Measurements from ENCODE around the gene ZNF669. TPM values are rescaled to one million over a fixed set of nuclear protein-coding genes. Genes with fewer than 3 reads are reported as not detected.

The ZNF669 gene
- total and polyA plus RNA-seq, 9 donors, result 5.0 to 11.5 (median 7.3) TPM

GRCh38 chr1:247111700-247112478 lies 7.7 kb upstream of the ZNF669 start:
- no peaks in the 10 kb centered on the region for H3K27me3 ChIP-seq
- no peaks in the 10 kb centered on the region for H3K36me3 ChIP-seq
- peak overlapping the region; percentile 81 to 93 for H3K27ac ChIP-seq
- peak overlapping the region; percentile 65 for H3K4me3 ChIP-seq
- intact Hi-C loops (cut with DNase I), result no loop called here
- no peaks in the 10 kb centered on the region for H3K9me3 ChIP-seq
- peaks cover 2% of the 10 kb centered on the region for H3K4me1 ChIP-seq (ENCODE audit: insufficient read depth)
- peak; percentile 66 to 79 (median 70) for DNase-seq
- TF ChIP-seq EP300 (IDR thresholded peaks at IDR 0.05), result no peak
- peak; percentile 29 for TF ChIP-seq POLR2A (IDR thresholded peaks at IDR 0.05)
- WGBS, 3 donors, result 1 to 2% (median 2%) methylated on average over 46 to 78 of the region's 78 CpGs

- WGBS, 3 donors, result 0 to 1% (median 0%) methylated on average over 20 to 62 of the region's 62 CpGs
- H3K4me3 ChIP-seq, result peak overlapping the region; percentile 65
- intact Hi-C loops (cut with DNase I), result no loop called here
- DNase-seq, result peak in 1 of 5 donors; percentile 52
- peaks cover 2% of the 10 kb centered on the region for H3K4me1 ChIP-seq (ENCODE audit: insufficient read depth)
- peak overlapping the region; percentile 81 to 93 for H3K27ac ChIP-seq
- no peaks in the 10 kb centered on the region for H3K27me3 ChIP-seq
- no peaks in the 10 kb centered on the region for H3K9me3 ChIP-seq
- TF ChIP-seq, protein P1, sequence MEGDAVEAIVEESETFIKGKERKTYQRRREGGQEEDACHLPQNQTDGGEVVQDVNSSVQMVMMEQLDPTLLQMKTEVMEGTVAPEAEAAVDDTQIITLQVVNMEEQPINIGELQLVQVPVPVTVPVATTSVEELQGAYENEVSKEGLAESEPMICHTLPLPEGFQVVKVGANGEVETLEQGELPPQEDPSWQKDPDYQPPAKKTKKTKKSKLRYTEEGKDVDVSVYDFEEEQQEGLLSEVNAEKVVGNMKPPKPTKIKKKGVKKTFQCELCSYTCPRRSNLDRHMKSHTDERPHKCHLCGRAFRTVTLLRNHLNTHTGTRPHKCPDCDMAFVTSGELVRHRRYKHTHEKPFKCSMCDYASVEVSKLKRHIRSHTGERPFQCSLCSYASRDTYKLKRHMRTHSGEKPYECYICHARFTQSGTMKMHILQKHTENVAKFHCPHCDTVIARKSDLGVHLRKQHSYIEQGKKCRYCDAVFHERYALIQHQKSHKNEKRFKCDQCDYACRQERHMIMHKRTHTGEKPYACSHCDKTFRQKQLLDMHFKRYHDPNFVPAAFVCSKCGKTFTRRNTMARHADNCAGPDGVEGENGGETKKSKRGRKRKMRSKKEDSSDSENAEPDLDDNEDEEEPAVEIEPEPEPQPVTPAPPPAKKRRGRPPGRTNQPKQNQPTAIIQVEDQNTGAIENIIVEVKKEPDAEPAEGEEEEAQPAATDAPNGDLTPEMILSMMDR (IDR thresholded peaks at IDR 0.05), result no peak
- TF ChIP-seq EP300 (IDR thresholded peaks at IDR 0.05) (no peak), POLR2A (IDR thresholded peaks at IDR 0.05) (no peak)
- H3K36me3 ChIP-seq, result no peaks in the 10 kb centered on the region
Measured at GRCh38 chr1:247111259-247111699, 7.1 kb upstream of the ZNF669 start.

- H3K9me3 ChIP-seq, result no peaks in the 10 kb centered on the region
- 15 to 18% (median 17%) methylated on average over 29 to 30 of the region's 30 CpGs for WGBS, 3 donors
- peak overlapping the region; percentile 81 to 93 for H3K27ac ChIP-seq
- H3K36me3 ChIP-seq, result no peaks in the 10 kb centered on the region
- no peaks in the 10 kb centered on the region for H3K27me3 ChIP-seq
- no peak for DNase-seq
- no peak for TF ChIP-seq EP300 (IDR thresholded peaks at IDR 0.05)
- intact Hi-C loops (cut with DNase I), result no loop called here
- peaks cover 2% of the 10 kb centered on the region for H3K4me1 ChIP-seq (ENCODE audit: insufficient read depth)
- H3K4me3 ChIP-seq, result peak overlapping the region; percentile 65
Measured at GRCh38 chr1:247110627-247111258, 6.6 kb upstream of the ZNF669 start.

DNA sequence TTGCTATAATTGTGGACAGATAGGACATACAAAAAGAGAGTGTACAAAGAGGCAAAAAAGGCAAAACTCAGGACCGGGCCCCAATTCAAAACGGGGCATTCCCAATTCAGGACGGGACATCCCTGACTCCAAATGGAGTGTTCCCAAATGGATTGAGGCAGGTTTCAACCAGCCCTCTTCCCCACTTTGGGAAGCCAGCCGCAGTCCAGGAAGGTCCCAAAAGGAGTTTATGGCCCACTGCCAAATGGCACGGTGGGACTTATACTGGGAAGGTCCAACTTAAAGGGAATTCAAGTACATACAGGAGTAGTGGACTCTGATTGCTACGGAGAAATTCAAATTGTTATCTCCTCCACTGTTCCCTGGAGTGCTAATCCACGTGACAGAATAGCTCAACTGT lies 3.5 kb upstream of the ZNF669 start:
- WGBS, 3 donors, result 74 to 80% (median 77%) methylated on average over 7 of the region's 7 CpGs
- H3K4me3 ChIP-seq, result no peak overlapping the region
- H3K9me3 ChIP-seq, result no peaks in the 10 kb centered on the region
- H3K36me3 ChIP-seq, result no peaks in the 10 kb centered on the region
- intact Hi-C loops (cut with DNase I), result no loop called here
- no peak overlapping the region for H3K27ac ChIP-seq
- peaks cover 4% of the 10 kb centered on the region for H3K4me1 ChIP-seq (ENCODE audit: insufficient read depth)
- no peaks in the 10 kb centered on the region for H3K27me3 ChIP-seq
- TF ChIP-seq EP300 (IDR thresholded peaks at IDR 0.05) (no peak), POLR2A (IDR thresholded peaks at IDR 0.05) (no peak)
- TF ChIP-seq, protein P1 (IDR thresholded peaks at IDR 0.05), result no peak
- DNase-seq, result no peak

DNA sequence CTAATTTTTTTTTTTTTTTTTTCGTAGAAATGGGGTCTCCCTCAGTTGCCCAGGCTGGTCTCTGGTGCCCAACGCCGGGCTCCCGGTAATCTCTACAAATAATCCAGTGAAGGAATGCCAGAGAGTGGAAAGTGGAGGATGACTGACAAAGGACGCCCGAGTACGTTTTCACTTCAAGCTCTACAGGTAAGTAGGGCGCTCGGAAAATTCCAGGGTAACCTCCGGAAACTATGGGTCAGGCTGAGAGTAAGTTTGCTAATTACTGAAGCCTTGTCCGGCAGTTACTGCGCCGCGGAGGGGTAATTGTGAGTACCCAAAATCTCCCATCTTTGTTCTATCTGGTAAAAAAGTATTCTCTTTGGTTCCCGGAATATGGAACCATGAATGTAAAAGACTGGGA lies 1.8 kb upstream of the ZNF669 start:
- Histone ChIP-seq H3K27me3 (no peaks in the 10 kb centered on the region), H3K36me3 (no peaks in the 10 kb centered on the region), H3K27ac (no peak overlapping the region), H3K4me1 (ENCODE audit: insufficient read depth) (peaks cover 4% of the 10 kb centered on the region), H3K9me3 (no peaks in the 10 kb centered on the region), H3K4me3 (no peak overlapping the region)
- WGBS, 3 donors, result 89 to 91% (median 89%) methylated on average over 15 of the region's 15 CpGs
- no peak for DNase-seq
- TF ChIP-seq POLR2A (IDR thresholded peaks at IDR 0.05) (no peak), EP300 (IDR thresholded peaks at IDR 0.05) (no peak)
- TF ChIP-seq, protein P1 (IDR thresholded peaks at IDR 0.05), result no peak
- intact Hi-C loops (cut with DNase I), result no loop called here
